ENCODE data around the gene TRAPPC10.

TRAPPC10 gene

DNA sequence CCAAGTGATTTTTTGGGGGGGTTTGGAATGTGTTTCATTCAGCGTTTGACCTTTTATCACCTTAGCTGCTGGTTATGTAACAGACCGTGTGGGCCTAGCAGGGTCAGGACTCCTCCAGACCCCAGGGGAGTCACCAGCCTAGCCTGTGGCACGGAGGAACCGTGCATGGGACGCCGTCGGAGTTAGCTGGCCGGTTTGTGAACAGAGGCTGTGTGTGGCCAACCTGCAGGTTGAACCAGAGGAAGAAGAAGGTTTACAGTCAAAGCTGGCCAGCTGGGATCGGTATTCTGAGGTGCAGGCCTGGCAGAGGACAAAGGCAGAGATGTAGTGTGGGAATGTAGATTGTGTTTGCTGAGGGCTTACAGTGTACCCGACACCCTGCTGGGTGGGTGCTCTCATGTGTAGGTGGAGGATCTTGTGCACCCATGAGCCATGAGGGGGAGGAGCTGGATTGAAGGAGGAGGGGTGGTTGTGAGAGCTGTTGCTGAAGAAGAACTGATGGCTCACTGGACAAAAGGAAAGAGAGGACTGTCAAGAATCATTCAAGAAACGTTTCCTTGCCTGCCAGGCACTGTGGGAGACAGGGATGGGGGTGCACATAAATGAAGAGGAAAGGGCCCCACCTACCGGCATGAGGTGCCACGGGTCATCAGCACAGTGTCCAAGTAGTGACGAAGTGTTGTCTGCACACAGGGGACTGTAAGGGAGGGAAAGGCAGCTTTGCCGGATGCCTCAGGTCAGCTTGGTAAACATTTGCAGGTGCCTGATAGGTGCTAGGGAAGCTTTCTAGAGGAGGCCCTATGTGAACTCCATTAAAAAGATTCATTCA, 55.1 kb downstream of the TRAPPC10 start:
- no peak for DNase-seq (ENCODE audit: extremely low read depth, insufficient read length)
- Histone ChIP-seq H3K36me3 (ENCODE audit: control insufficient read depth, insufficient read depth, low read length) (peaks cover 35% of the 10 kb centered on the region), H3K4me3 (replicated peaks; ENCODE audit: low read depth, low read length) (no peak overlapping the region), H3K27me3 (replicated peaks; ENCODE audit: control insufficient read depth, insufficient read depth, low read length) (no peaks in the 10 kb centered on the region)
- TF ChIP-seq CTCF (IDR thresholded peaks at IDR 0.05; ENCODE audit: insufficient read depth, low read length, poor library complexity, severe bottlenecking) = no peak

GRCh38 chr21:44070391-44070790, 58.3 kb downstream of the TRAPPC10 start:
- Histone ChIP-seq H3K4me3 (replicated peaks; ENCODE audit: low read depth, low read length) (no peak overlapping the region), H3K27me3 (replicated peaks; ENCODE audit: control insufficient read depth, insufficient read depth, low read length) (no peaks in the 10 kb centered on the region), H3K36me3 (ENCODE audit: control insufficient read depth, insufficient read depth, low read length) (peaks cover 30% of the 10 kb centered on the region)
- no peak for TF ChIP-seq CTCF (IDR thresholded peaks at IDR 0.05; ENCODE audit: insufficient read depth, low read length, poor library complexity, severe bottlenecking)
- DNase-seq (ENCODE audit: extremely low read depth, insufficient read length) = no peak

DNA sequence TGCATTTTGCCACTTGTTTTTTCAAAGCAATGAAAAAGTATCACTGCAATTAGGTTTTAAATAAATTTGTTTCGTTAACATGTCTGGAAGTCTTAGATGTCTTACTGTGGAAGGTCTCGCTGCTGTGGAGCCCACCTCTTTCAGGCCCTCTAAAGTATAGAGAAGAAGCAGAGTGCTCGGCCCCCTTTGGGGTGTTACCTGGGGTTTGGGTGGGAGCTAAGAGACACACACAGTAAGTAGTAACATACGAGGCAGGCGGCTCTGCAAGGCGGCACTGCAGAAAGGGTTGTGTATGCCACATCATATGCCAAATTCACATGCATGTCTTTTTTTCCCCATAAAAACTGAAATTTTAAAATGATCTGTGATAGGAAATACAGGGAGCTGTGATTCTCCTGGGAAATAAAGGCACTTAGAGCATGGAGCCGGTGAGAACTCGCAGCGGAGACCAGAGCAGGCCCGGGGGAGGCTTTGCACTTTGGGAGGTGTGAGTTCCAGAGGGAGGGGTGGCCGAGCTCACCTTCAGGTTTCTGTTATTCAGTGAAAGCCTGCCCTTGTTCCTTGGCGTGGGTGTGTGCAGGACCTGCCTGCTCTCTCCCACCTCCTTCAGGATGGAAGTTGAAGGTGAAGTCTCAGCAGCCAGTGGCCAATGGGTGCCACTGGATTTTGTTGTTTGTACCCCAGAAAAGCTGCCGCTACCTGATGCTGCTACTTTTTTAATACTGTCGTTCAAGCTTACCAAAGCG, 59.4 kb downstream of the TRAPPC10 start:
- DNase-seq (ENCODE audit: extremely low read depth, insufficient read length) = no peak
- Histone ChIP-seq H3K4me3 (replicated peaks; ENCODE audit: low read depth, low read length) (no peak overlapping the region), H3K27me3 (replicated peaks; ENCODE audit: control insufficient read depth, insufficient read depth, low read length) (no peaks in the 10 kb centered on the region), H3K36me3 (ENCODE audit: control insufficient read depth, insufficient read depth, low read length) (peaks cover 32% of the 10 kb centered on the region)
- TF ChIP-seq CTCF (IDR thresholded peaks at IDR 0.05; ENCODE audit: insufficient read depth, low read length, poor library complexity, severe bottlenecking) = no peak

- DNase-seq (ENCODE audit: extremely low read depth, insufficient read length) = no peak
- TF ChIP-seq CTCF (IDR thresholded peaks at IDR 0.05; ENCODE audit: insufficient read depth, low read length, poor library complexity, severe bottlenecking) = no peak
- Histone ChIP-seq H3K27me3 (replicated peaks; ENCODE audit: control insufficient read depth, insufficient read depth, low read length) (no peaks in the 10 kb centered on the region), H3K4me3 (replicated peaks; ENCODE audit: low read depth, low read length) (no peak overlapping the region), H3K36me3 (ENCODE audit: control insufficient read depth, insufficient read depth, low read length) (peaks cover 32% of the 10 kb centered on the region)
Measured at GRCh38 chr21:44072111-44072510, 60.0 kb downstream of the TRAPPC10 start.

- Histone ChIP-seq H3K36me3 (ENCODE audit: control insufficient read depth, insufficient read depth, low read length) (peaks cover 30% of the 10 kb centered on the region), H3K27me3 (replicated peaks; ENCODE audit: control insufficient read depth, insufficient read depth, low read length) (no peaks in the 10 kb centered on the region), H3K4me3 (replicated peaks; ENCODE audit: low read depth, low read length) (no peak overlapping the region)
- no peak for DNase-seq (ENCODE audit: extremely low read depth, insufficient read length)
- TF ChIP-seq CTCF (IDR thresholded peaks at IDR 0.05; ENCODE audit: insufficient read depth, low read length, poor library complexity, severe bottlenecking) = no peak
Measured at GRCh38 chr21:44074315-44074958, 62.3 kb downstream of the TRAPPC10 start.
